Measurements from ENCODE around the gene RAD9A. TPM values are rescaled to one million over a fixed set of nuclear protein-coding genes. Genes with fewer than 3 reads are reported as not detected.

Gene RAD9A
- total RNA-seq, 1 experiment from 2014 or later, result 13.8 TPM

- Histone ChIP-seq H3K36me3 (peaks cover 29% of the 10 kb centered on the region), H3K27me3 (replicated peaks) (no peaks in the 10 kb centered on the region), H3K27ac (no peak overlapping the region), H3K4me1 (replicated peaks) (peaks cover 20% of the 10 kb centered on the region), H3K9me3 (replicated peaks) (no peaks in the 10 kb centered on the region), H3K4me3 (no peak overlapping the region)
- DNase-seq (ENCODE audit: low read depth in 1 of 2, low spot score in 2 of 2), result no peak
Observed at GRCh38 chr11:67367761-67368227, 24.0 kb upstream of the RAD9A start.

DNA sequence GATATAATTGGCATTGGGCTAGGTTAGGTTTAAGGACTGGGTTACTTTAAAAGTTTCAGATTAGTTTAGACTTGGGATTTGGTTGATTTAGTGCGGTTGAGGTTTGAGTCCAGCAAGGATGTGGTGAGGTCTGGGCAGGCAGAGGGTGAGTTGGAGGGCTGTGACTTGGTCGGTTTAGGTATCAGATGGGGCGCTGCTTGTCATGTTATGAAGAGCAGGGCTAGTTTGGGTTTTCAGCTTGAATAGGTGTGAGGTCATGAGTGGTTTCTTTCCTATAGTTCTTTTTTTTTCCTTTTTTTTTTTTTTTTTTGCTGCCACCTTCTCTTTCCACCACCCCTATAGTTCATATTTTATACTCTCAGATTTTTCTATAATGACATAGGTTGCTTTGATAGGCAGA is 23.2 kb upstream of the RAD9A start:
- DNase-seq (ENCODE audit: low read depth in 1 of 2, low spot score in 2 of 2), result no peak
- H3K27ac ChIP-seq, result no peak overlapping the region
- no peak overlapping the region for H3K4me3 ChIP-seq
- H3K36me3 ChIP-seq, result peaks cover 32% of the 10 kb centered on the region
- 0 out of 2 replicates have a peak, but pooled peaks cover 2% of the 10 kb centered on the region for H3K9me3 ChIP-seq (replicated peaks)
- peaks cover 24% of the 10 kb centered on the region for H3K4me1 ChIP-seq (replicated peaks)
- H3K27me3 ChIP-seq (replicated peaks), result no peaks in the 10 kb centered on the region

DNA sequence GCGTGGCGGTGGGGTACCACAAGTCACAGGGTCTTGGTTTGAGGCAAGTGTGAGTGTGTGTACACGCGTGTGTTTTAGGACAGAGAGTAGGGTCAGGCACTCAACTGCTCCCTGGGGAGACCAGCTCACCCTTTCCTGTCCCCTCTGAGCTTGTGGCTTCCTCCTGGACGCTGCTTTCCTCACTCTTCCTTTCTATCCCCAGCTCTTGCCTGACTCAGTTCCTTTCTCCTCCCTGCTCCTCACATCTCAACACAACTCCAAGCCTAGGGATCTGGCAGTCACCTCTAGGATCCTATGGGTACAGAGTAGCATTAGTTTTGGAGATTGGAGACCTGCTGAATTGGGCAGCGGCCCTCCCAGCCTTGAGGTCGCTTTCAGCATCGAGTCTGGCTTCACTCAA is 22.5 kb upstream of the RAD9A start:
- peaks cover 32% of the 10 kb centered on the region for H3K36me3 ChIP-seq
- peaks cover 30% of the 10 kb centered on the region for H3K4me1 ChIP-seq (replicated peaks)
- no peak overlapping the region for H3K27ac ChIP-seq
- H3K4me3 ChIP-seq, result no peak overlapping the region
- H3K27me3 ChIP-seq (replicated peaks), result no peaks in the 10 kb centered on the region
- DNase-seq (ENCODE audit: low read depth in 1 of 2, low spot score in 2 of 2), result no peak
- 0 out of 2 replicates have a peak, but pooled peaks cover 2% of the 10 kb centered on the region for H3K9me3 ChIP-seq (replicated peaks)

GRCh38 chr11:67369801-67370284 is 21.9 kb upstream of the RAD9A start:
- peaks cover 27% of the 10 kb centered on the region for H3K36me3 ChIP-seq
- peaks cover 36% of the 10 kb centered on the region for H3K4me1 ChIP-seq (replicated peaks)
- H3K9me3 ChIP-seq (replicated peaks), result 0 out of 2 replicates have a peak, but pooled peaks cover 2% of the 10 kb centered on the region
- no peak for DNase-seq (ENCODE audit: low read depth in 1 of 2, low spot score in 2 of 2)
- H3K27me3 ChIP-seq (replicated peaks), result no peaks in the 10 kb centered on the region
- no peak overlapping the region for H3K4me3 ChIP-seq
- no peak overlapping the region for H3K27ac ChIP-seq

- H3K4me3 ChIP-seq, result no peak overlapping the region
Observed at GRCh38 chr11:67370351-67371076, 21.3 kb upstream of the RAD9A start.

DNA sequence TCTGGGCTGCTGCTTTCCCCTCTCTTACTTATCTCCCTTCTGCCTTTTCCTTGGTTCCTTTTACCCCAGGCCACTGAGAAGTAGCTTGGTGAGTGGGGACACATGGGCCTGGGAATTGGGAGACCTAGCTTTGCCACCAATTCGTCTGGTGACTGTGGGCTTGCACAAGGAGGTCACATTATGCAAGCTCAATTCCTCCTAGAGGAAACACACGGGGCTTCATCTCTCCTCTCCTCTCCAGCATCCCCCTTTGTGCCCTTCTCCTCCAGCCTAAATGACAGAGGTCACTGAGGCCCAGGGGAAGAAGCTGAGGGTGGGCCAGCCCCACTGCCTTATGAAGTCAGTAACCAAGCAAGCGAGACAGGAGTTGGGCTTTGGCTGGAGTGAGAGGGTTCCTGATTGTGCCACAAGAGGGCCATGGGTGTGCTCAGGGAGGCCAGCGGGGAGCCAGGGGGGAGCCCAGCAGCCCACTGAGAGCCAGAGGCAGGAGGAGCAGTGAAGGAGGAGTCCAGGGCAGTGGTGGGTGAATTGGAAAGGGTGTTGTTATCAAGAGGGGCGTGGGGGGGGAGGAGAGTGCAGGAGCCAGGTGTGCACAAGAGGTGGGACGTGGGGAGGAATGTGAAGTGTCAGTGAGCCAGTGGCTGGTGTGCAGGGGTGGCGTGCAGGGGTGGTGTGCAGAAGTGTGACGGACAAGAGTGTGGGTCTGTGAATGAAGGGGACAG is 20.4 kb upstream of the RAD9A start:
- Histone ChIP-seq H3K27me3 (replicated peaks) (no peaks in the 10 kb centered on the region), H3K9me3 (replicated peaks) (0 out of 2 replicates have a peak, but pooled peaks cover 2% of the 10 kb centered on the region), H3K36me3 (peaks cover 21% of the 10 kb centered on the region), H3K27ac (no peak overlapping the region), H3K4me1 (replicated peaks) (peaks cover 37% of the 10 kb centered on the region), H3K4me3 (peak overlapping the region; percentile 88; the same call in 1 of the 2 replicates)
- DNase-seq (ENCODE audit: low read depth in 1 of 2, low spot score in 2 of 2), result peak; percentile 57 to 82

More at GRCh38 chr11:67370351-67371076, 21.3 kb upstream of the RAD9A start:
- peaks cover 21% of the 10 kb centered on the region for H3K36me3 ChIP-seq
- H3K27ac ChIP-seq, result no peak overlapping the region
- no peaks in the 10 kb centered on the region for H3K27me3 ChIP-seq (replicated peaks)
- peaks cover 37% of the 10 kb centered on the region for H3K4me1 ChIP-seq (replicated peaks)
- DNase-seq (ENCODE audit: low read depth in 1 of 2, low spot score in 2 of 2), result peak in 1 of 2 experiments; percentile 57
- 0 out of 2 replicates have a peak, but pooled peaks cover 2% of the 10 kb centered on the region for H3K9me3 ChIP-seq (replicated peaks)

DNA sequence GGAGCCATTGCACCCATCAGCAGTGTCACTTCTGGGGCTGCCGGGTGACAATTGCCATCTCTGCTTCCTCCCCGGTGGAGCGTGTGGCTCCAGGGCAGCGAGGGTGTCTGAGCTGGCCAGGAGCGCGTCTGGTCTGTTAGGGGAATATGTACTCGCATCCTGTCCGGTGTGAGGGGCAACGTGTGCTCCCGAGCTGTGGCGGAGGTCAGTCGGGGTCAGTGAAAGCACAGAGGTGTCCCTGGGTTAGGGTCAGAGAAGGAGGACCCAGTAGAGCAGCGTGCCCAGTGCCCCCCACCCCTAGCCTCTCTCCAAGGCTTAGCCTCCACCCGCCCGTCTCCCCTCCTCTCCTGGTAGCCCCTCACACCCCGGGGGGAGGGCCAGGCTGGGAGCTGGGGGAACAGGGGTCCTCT is 19.9 kb upstream of the RAD9A start:
- peak overlapping the region; percentile 88 for H3K4me3 ChIP-seq
- no peaks in the 10 kb centered on the region for H3K27me3 ChIP-seq (replicated peaks)
- H3K27ac ChIP-seq, result no peak overlapping the region
- DNase-seq (ENCODE audit: low read depth in 1 of 2, low spot score in 2 of 2), result no peak
- peaks cover 21% of the 10 kb centered on the region for H3K36me3 ChIP-seq
- 0 out of 2 replicates have a peak, but pooled peaks cover 2% of the 10 kb centered on the region for H3K9me3 ChIP-seq (replicated peaks)
- H3K4me1 ChIP-seq (replicated peaks), result peaks cover 37% of the 10 kb centered on the region

GRCh38 chr11:67372321-67372992 is 19.3 kb upstream of the RAD9A start:
- peaks cover 37% of the 10 kb centered on the region for H3K4me1 ChIP-seq (replicated peaks)
- 0 out of 2 replicates have a peak, but pooled peaks cover 2% of the 10 kb centered on the region for H3K9me3 ChIP-seq (replicated peaks)
- no peak for DNase-seq (ENCODE audit: low read depth in 1 of 2, low spot score in 2 of 2)
- no peaks in the 10 kb centered on the region for H3K27me3 ChIP-seq (replicated peaks)
- H3K36me3 ChIP-seq, result peaks cover 18% of the 10 kb centered on the region
- peak overlapping the region; percentile 78 for H3K27ac ChIP-seq
- H3K4me3 ChIP-seq, result peak overlapping the region; percentile 88

DNA sequence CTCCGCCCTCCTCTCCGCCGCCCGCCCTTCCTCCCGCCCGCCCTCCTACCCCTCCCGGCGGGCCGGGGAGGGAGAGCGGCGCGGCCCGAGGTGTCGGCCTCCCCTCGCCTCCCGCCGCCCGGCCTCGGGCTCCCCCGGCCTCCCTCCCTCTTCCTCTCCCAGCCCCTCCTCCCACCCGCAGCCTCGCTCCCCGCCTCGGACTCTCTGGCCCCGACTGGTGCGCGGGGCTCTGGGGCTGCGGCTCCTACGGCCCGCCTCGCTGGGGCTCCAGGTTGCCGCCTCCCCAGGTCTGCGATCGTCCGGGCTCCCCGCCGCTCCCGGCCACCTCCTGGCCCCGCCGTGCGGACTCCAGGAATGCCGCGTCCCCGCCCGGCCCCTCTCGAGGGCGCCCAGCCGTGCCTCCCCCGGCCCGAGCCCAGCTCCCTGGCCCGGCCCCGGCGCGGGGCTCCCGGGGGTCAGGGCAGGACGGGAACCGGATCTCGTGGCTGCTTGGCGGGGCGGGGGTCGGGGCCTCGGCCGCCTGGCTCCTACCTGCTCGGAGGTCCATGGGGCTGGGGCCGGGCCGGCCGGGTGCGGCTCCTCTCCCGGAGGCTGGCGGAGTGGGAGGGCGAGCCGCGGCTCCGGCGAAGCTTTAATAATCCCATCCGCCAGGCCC is 18.7 kb upstream of the RAD9A start, which contains the start of gene CLCF1:
Gene CLCF1, minus strand, starts transcription at position 606 of the 655 bp plus-strand sequence. Its CDS starts 59 bp downstream, at position 547.
- Histone ChIP-seq H3K4me3 (peak within 1 kb of the TSS; percentile 88), H3K27ac (peak within 1 kb of the TSS; percentile 78), H3K27me3 (replicated peaks) (no peaks in the 10 kb centered on the region), H3K36me3 (peaks cover 14% of the 10 kb centered on the region), H3K9me3 (replicated peaks) (0 out of 2 replicates have a peak, but pooled peaks cover 2% of the 10 kb centered on the region), H3K4me1 (replicated peaks) (peaks cover 37% of the 10 kb centered on the region)
- DNase-seq (ENCODE audit: low read depth in 1 of 2, low spot score in 2 of 2), result peak in 1 of 2 experiments; percentile 86

DNA sequence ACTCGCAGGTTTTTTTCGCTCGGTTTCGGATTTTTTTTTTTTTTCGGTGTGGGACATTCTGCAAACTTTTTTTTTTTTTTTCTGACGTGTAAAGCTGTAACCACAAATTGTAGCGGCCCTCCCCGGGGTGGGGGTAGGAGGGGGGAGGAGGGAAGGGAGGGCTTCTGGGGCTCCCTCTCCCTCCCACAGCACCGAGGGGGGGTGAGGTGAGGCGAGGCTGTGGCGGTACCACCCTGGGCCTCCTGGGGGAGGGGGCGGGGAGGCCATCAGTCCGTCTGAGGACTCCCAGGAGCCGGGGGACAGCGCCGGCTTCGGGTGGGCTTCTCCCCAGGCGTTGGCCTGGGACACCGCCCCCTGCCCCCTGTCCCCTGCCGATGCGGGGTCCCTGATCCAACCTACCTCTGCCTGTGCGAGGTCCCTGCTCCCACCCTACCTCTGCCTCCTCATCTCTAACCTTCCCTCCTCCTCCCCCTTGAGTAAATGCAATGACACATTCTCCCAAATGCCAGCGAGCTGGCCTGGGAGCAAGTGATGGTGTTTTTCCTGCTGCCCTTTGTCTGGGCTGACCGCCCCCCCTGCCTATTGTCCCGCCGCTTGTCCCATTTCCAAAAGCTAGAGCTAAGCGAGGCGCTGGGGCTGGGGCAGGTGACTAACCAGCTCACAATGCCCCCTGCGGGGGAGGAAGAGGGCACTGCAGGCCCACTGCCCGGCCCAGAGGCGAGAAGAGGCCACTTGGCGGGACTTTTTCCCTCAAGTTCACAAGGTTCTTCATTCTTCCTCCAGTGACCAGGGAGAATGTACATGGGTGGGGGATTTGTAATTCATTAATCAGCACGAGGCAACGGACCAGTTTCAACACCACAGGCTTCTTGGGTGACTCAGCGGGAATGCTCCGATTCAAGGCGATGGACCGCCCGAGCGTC is 17.9 kb upstream of the RAD9A start:
- H3K27me3 ChIP-seq (replicated peaks), result no peaks in the 10 kb centered on the region
- peak overlapping the region; percentile 78 for H3K27ac ChIP-seq
- peak; percentile 98 to 99 for DNase-seq (ENCODE audit: low read depth in 1 of 2, low spot score in 2 of 2)
- 0 out of 2 replicates have a peak, but pooled peaks cover 2% of the 10 kb centered on the region for H3K9me3 ChIP-seq (replicated peaks)
- H3K4me1 ChIP-seq (replicated peaks), result peaks cover 39% of the 10 kb centered on the region
- peaks cover 13% of the 10 kb centered on the region for H3K36me3 ChIP-seq
- H3K4me3 ChIP-seq, result peak overlapping the region; percentile 88

DNA sequence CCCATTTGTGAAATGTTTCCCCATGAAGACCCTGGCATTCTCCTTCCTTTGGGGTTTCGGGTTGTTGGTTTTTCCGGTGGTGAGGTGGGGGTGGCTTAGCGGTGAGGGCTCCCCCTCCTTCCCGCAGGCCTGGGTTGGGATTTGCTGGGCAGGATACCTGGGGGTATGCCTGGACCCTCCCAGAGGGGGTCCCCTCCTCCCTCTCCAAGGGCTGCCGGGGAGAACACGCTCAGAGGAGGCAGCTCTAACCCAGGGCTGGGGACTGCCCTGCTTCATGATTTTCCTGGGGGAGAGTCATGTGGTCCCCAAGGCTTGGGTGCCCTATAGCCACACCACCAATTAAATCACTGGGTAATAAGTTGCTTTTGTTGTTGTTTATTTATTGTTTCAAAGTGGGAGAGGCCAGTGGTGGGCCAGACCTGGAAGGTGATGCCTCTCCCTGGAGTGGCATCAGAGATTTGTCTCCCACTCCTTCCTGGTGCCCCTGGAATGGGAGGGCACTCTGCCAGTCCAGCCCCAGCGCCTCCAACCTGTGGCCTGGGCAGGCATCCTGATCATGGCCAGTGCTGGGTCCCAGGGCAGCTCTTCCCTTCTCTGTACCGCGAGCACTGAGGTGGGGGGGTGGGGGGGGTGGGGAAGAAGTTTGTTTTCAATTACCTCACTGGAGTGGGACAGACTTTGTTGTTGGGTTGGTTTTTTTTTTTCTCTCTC is 17.1 kb upstream of the RAD9A start:
- Histone ChIP-seq H3K9me3 (replicated peaks) (0 out of 2 replicates have a peak, but pooled peaks cover 2% of the 10 kb centered on the region), H3K4me1 (replicated peaks) (peaks cover 47% of the 10 kb centered on the region), H3K4me3 (peak overlapping the region; percentile 88), H3K27me3 (replicated peaks) (no peaks in the 10 kb centered on the region), H3K36me3 (peaks cover 6% of the 10 kb centered on the region), H3K27ac (peak overlapping the region; percentile 64)
- DNase-seq (ENCODE audit: low read depth in 1 of 2, low spot score in 2 of 2), result peak in 1 of 2 experiments; percentile 54

Measured in SJSA1 (cell line).